Measurements from ENCODE around the gene OR6J1. TPM values are rescaled to one million over a fixed set of nuclear protein-coding genes. Genes with fewer than 3 reads are reported as not detected.

OR6J1 gene
- total RNA-seq, 1 donor from 2014 or later: not detected

DNA sequence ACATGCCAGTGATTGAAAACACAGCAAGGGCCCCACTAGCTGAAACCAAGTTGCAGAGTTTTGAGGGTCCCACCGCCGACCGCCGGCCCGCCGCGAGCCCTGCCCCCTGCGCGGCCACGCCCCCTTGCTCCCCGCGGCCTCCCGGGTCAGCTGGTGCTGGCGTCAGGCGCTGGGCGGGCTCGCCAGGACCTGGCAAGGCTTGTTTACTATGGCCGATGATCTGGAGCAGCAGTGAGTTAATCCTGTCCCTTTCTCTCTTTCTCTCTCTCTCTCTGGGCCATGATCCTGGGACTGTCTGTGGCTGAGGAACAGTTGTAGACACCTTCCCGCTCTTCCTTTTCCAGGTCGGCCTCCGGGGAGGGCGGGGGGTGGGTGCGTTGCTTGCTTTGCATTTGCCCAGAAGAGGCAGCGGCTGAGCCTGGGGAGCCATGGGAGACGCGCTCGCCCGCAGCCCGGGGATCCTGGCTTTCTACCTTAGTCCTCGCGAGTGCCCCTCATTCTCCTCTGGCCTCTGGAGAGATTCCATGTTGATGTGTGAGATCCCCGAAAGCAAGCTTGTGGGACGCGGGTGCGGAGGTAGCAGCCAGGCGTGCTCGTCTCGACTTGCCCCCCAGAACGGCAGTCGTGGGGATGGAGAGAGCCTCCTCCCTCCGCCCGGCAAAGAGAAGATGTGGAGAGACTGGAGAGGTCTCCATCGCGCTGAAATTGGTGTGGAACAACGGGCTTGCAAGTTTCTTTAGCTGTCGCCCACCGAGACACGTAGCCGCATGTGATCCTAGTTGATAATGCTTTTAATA, 45.9 kb downstream of the OR6J1 start, which contains the start of gene ABHD4:
ABHD4 (plus strand) TSS at position 202 of the 797 bp plus-strand sequence; CDS start at position 209, 7 bp downstream.
- H3K9me3 ChIP-seq: no peaks in the 10 kb centered on the region
- peaks cover 0 to 16% of the 10 kb centered on the region in 2 donors for H3K36me3 ChIP-seq
- intact Hi-C loops (cut with DNase I): no loop called here
- DNase-seq (ENCODE audit: extremely low spot score in 2 of 2): no peak
- H3K4me1 ChIP-seq: peaks cover 27% of the 10 kb centered on the region
- no peaks in the 10 kb centered on the region for H3K27me3 ChIP-seq
- peak within 1 kb of the TSS; percentile 67 to 70 for H3K4me3 ChIP-seq
- H3K27ac ChIP-seq: peak within 1 kb of the TSS; percentile 93
- TF ChIP-seq POLR2A (IDR thresholded peaks at IDR 0.05) (peak in 1 of 2 donors; percentile 70), POLR2AphosphoS5 (IDR thresholded peaks at IDR 0.05; ENCODE audit: insufficient read depth in 1 of 2, low read depth in 1 of 2) (peak; percentile 49 to 83)
- TF ChIP-seq, protein P1, sequence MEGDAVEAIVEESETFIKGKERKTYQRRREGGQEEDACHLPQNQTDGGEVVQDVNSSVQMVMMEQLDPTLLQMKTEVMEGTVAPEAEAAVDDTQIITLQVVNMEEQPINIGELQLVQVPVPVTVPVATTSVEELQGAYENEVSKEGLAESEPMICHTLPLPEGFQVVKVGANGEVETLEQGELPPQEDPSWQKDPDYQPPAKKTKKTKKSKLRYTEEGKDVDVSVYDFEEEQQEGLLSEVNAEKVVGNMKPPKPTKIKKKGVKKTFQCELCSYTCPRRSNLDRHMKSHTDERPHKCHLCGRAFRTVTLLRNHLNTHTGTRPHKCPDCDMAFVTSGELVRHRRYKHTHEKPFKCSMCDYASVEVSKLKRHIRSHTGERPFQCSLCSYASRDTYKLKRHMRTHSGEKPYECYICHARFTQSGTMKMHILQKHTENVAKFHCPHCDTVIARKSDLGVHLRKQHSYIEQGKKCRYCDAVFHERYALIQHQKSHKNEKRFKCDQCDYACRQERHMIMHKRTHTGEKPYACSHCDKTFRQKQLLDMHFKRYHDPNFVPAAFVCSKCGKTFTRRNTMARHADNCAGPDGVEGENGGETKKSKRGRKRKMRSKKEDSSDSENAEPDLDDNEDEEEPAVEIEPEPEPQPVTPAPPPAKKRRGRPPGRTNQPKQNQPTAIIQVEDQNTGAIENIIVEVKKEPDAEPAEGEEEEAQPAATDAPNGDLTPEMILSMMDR (IDR thresholded peaks at IDR 0.05): no peak

DNA sequence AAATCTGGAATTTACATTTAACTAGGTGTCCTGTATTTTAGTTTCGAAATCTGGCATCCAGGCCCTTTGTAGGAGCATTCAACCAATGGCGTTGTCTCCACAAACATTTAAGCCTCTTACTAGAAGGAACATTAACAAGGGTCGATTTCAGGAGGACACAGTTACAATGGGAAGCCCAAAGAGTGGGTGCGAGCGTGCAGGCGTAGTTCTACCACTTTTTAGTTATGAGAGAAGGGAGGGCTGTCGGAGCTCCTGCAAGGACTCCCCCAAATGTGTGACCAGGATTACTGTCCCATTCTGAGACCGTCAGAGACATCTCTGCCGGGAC, 46.4 kb downstream of the OR6J1 start:
- peaks cover 27% of the 10 kb centered on the region for H3K4me1 ChIP-seq

DNA sequence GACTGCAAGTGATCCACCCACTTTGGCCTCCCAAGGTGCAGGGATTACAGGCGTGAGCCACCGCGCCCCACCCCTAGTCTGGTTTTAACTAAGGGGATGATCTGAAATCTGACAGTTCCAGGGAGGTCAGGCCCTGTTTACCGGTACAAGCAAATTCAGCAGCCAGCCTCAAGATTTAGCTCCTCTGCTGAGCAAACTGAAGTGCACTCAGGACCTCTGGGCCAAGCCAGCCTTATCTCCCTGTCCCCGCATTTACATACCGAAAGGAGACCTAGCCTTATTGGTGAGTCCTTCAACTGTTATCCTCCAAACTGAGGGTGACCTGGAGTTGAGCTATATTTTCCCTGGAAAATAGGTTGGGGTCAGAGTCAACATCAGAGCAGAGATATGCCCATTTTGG, 46.9 kb downstream of the OR6J1 start:
- peaks cover 27% of the 10 kb centered on the region for H3K4me1 ChIP-seq
- H3K27me3 ChIP-seq: no peaks in the 10 kb centered on the region
- no peak for DNase-seq (ENCODE audit: extremely low spot score in 2 of 2)
- H3K9me3 ChIP-seq: no peaks in the 10 kb centered on the region
- intact Hi-C loops (cut with DNase I): no loop called here
- peaks cover 0 to 6% of the 10 kb centered on the region in 2 donors for H3K36me3 ChIP-seq
- H3K27ac ChIP-seq: no peak overlapping the region
- H3K4me3 ChIP-seq: no peak overlapping the region
- TF ChIP-seq, protein P1 (IDR thresholded peaks at IDR 0.05): no peak
- TF ChIP-seq POLR2AphosphoS5 (IDR thresholded peaks at IDR 0.05; ENCODE audit: insufficient read depth in 1 of 2, low read depth in 1 of 2) (no peak), POLR2A (IDR thresholded peaks at IDR 0.05) (no peak)

More for the DNA sequence above, 46.4 kb downstream of the OR6J1 start:
- Histone ChIP-seq H3K4me3 (peak overlapping the region; percentile 67 to 70), H3K36me3 (peaks cover 0 to 11% of the 10 kb centered on the region in 2 donors), H3K9me3 (no peaks in the 10 kb centered on the region), H3K27me3 (no peaks in the 10 kb centered on the region), H3K27ac (peak overlapping the region; percentile 93)
- DNase-seq (ENCODE audit: extremely low spot score in 2 of 2): no peak
- intact Hi-C loops (cut with DNase I): no loop called here
- no peak for TF ChIP-seq POLR2AphosphoS5 (IDR thresholded peaks at IDR 0.05; ENCODE audit: insufficient read depth in 1 of 2, low read depth in 1 of 2)
- TF ChIP-seq POLR2A (IDR thresholded peaks at IDR 0.05): no peak
- TF ChIP-seq, protein P1 (IDR thresholded peaks at IDR 0.05): no peak

DNA sequence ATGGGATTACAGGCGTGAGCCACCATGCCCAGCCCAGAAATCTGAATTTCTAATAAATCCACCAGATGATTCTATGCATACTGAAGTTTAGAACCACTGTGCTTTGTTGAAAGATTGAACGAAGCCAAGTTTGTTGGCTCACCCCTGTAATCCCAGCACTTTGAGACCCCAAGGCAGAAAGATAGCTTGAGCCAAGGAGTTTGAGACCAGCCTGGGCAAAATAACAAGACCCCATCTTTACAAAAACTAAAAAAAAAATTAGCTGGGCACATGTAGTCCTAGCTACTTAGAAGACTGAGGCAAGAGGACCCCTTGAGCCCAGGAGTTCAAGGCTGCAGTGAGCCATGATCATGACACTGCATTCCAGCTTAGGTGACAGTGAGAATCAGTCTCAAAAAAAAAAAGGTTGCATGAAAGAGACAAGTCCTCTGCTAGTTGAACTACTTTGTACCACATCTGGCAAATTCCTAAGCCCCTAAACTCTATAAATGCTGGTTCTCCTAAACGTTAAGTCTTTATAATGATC, 47.7 kb downstream of the OR6J1 start:
- no peaks in the 10 kb centered on the region for H3K36me3 ChIP-seq
- no peaks in the 10 kb centered on the region for H3K27me3 ChIP-seq
- no peak for DNase-seq (ENCODE audit: extremely low spot score in 2 of 2)
- no peak overlapping the region for H3K4me3 ChIP-seq
- H3K9me3 ChIP-seq: no peaks in the 10 kb centered on the region
- no peak overlapping the region for H3K27ac ChIP-seq
- intact Hi-C loops (cut with DNase I): no loop called here
- H3K4me1 ChIP-seq: peaks cover 27% of the 10 kb centered on the region
- no peak for TF ChIP-seq POLR2AphosphoS5 (IDR thresholded peaks at IDR 0.05; ENCODE audit: insufficient read depth in 1 of 2, low read depth in 1 of 2)
- TF ChIP-seq, protein P1 (IDR thresholded peaks at IDR 0.05): no peak
- TF ChIP-seq POLR2A (IDR thresholded peaks at IDR 0.05): no peak

All from vagina (tissue), 2 donors.